GM12801 (cell line): Measurements from ENCODE around the gene KRT34.

Source experiments
- TF ChIP-seq, protein P1 (sequence below): IDR thresholded peaks from one replicate; pipeline ENCODE4 v1.5.1; 2011; ENCODE audit warnings: control low read depth; ENCODE audit not compliant: insufficient read length; ENCODE audit errors: extremely low read depth

Gene KRT34

GRCh38 chr17:41333836-41334235 lies 48.3 kb downstream of the KRT34 start:
- TF ChIP-seq, protein P1, sequence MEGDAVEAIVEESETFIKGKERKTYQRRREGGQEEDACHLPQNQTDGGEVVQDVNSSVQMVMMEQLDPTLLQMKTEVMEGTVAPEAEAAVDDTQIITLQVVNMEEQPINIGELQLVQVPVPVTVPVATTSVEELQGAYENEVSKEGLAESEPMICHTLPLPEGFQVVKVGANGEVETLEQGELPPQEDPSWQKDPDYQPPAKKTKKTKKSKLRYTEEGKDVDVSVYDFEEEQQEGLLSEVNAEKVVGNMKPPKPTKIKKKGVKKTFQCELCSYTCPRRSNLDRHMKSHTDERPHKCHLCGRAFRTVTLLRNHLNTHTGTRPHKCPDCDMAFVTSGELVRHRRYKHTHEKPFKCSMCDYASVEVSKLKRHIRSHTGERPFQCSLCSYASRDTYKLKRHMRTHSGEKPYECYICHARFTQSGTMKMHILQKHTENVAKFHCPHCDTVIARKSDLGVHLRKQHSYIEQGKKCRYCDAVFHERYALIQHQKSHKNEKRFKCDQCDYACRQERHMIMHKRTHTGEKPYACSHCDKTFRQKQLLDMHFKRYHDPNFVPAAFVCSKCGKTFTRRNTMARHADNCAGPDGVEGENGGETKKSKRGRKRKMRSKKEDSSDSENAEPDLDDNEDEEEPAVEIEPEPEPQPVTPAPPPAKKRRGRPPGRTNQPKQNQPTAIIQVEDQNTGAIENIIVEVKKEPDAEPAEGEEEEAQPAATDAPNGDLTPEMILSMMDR, result no peak

DNA sequence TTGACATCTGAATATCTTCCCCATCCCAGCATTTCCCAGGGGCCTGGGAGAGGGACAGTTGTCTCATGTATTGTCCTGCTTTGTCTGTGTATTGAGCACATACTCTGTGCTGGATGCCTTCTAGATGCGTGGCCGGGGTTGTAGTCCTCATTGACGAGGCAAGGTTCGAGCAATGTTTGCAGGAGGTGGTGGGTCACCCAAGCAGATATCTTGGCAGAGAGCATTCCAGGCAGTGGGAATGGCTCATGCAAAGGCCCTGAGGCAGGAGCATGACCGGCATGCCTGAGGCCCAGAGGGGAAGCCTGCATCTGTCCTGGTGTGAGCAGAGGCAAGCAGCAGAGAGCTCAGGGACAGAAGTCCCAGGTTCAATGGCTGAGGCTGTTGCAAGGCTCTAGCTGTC lies 49.0 kb downstream of the KRT34 start:
- TF ChIP-seq, protein P1, result no peak

DNA sequence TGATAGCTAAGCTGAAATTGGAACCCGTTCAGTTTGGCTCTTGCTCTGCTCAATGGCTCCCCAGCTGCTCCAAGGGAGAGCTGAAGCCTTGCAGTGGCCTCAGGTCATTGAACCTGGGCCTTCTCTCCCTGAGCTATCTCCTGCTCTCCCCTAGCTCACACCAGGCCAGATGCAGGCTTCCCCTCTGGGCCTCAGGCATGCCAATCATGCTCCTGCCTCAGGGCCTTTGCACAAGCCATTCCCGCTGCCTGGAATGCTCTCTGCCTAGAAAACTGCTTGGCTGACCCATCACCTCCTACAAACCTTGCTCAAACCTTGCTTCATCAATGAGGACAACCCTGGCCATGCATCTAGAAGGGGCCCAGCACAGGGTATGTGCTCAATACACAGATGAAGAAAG lies 49.9 kb downstream of the KRT34 start:
- TF ChIP-seq, protein P1, result no peak

DNA sequence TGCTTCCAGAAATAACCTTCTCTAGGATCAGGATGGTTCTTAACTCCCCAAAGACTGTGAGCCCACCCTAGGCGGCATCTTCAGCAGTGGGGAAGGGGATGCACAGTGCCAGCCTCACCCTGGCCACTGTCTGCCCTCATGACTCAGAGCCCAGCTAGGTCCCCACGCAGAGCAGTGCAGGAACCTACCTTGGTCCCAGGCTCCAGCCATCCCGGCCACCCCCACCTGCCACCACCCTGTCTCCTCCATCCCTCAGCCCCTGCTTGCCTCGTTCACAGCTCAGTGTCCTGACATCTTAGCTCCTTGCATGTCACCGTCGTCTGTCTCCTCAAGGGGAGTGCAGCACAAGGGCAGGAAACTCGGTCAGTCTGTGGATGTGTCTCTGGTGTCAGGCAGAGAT lies 50.5 kb downstream of the KRT34 start:
- TF ChIP-seq, protein P1, result no peak

GRCh38 chr17:41329279-41329948 lies 52.7 kb downstream of the KRT34 start:
- TF ChIP-seq, protein P1, result no peak

GRCh38 chr17:41328207-41328606 lies 53.9 kb downstream of the KRT34 start:
- TF ChIP-seq, protein P1, result no peak
